IPS-18c (cell line): Measurements from ENCODE around the gene SCAF11.
"Not testable (repeated sequence)": the region's sequence is repeated elsewhere in the genome, so short reads cannot be mapped to it uniquely, and the experiment has no call there.

Experiments
- H3K4me3 ChIP-seq: 2 replicates; pipeline ENCODE4 v1.7.0; 2013; ENCODE audit warnings: low read depth, mild to moderate bottlenecking, low read length, moderate library complexity; ENCODE audit not compliant: insufficient read depth
- H3K9me3 ChIP-seq: one replicate; pipeline ENCODE4 v1.6.1; 2013; ENCODE audit warnings: mild to moderate bottlenecking, low read length, moderate library complexity; ENCODE audit not compliant: control insufficient read depth, insufficient read depth

Gene SCAF11

GRCh38 chr12:45990468-45991283 lies at the start of gene SCAF11:
SCAF11 (minus strand) TSS chr12:45990574; CDS start chr12:45964167, 26,407 bp downstream.
- Histone ChIP-seq H3K9me3 (no peaks in the 10 kb centered on the region), H3K4me3 (peak within 1 kb of the TSS; percentile 95)

- H3K4me3 ChIP-seq, H3K9me3 ChIP-seq: not testable (repeated sequence)
Observed at GRCh38 chr12:46037066-46037465, 46.7 kb upstream of the SCAF11 start.

DNA sequence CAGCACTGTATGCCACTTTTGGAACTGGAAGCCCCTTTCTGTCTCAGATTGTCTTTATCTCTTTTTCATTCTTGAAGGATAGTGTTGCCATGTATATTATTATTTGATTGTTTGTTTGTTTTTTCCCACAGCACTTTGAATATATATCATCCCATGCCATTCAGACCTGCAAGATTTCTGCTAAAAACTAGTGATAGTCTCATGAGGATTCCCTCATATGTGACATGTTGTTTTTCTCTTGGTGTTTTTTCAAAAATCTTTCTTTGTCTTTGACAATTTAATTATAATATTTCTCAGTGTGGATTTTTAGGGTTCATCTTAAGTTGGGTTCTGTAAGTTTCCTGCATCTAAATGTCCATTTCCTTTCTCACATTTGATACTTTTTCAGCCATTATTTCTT lies 36.8 kb upstream of the SCAF11 start:
- Histone ChIP-seq H3K4me3 (no peak overlapping the region), H3K9me3 (peaks cover 4% of the 10 kb centered on the region)

DNA sequence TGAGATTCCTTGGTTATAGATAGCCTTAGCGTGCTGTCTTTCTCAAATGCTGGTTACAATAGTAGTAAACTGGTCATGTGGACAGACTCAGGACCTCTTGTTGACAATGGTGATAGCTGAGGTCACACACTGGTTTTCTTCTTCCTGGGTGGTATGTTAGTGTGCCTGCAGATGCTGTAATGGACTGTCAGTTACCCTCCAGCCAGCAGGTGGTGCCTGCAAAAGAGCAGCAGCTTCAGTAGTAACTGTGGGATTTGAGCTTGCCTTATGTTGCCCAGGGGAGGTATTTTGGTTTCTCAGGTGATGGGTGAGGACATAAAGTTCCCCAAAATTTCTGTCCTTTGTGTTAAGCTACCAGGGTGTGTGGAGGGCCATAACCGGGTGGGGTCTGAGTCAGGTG lies 33.7 kb upstream of the SCAF11 start:
- peaks cover 4% of the 10 kb centered on the region for H3K9me3 ChIP-seq
- H3K4me3 ChIP-seq: no peak overlapping the region

DNA sequence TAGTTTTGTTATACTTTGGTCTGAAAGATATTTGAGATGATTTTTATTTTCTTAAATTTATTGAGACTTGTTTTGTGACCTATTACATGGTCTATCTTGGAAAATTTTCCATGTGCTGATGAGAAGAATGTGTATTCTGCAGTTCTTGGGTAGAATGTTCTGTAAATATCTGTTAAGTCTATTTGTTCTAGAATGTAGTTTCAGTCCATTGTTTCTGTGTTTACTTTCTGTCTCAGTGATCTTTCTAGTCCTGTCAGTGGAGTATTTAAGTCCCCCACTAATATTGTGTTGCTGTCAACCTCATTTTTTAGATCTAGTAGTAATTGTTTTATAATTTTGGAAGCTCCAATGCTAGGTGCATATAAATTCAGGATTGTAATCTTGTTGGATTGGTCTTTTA lies 30.4 kb upstream of the SCAF11 start:
- H3K9me3 ChIP-seq: no peaks in the 10 kb centered on the region

DNA sequence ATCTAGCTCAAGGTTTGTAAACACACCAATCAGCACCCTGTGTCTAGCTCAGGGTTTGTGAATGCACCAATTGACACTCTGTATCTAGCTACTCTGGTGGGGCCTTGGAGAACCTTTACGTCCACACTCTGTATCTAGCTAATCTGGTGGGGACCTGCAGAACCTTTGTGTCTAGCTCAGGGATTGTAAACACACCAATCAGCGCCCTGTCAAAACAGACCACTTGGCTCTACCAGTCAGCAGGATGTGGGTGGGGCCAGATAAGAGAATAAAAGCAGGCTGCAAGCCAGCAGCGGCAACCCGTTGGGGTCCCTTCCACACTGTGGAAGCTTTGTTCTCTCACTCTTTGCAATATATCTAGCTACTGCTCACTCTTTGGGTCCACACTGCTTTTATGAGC lies 28.3 kb upstream of the SCAF11 start:
- H3K4me3 ChIP-seq, H3K9me3 ChIP-seq: not testable (repeated sequence)

More for the DNA sequence above, 30.4 kb upstream of the SCAF11 start:
- H3K4me3 ChIP-seq: no peak overlapping the region

- H3K9me3 ChIP-seq, H3K4me3 ChIP-seq: not testable (repeated sequence)
Observed at GRCh38 chr12:46017866-46018375, 27.5 kb upstream of the SCAF11 start.

DNA sequence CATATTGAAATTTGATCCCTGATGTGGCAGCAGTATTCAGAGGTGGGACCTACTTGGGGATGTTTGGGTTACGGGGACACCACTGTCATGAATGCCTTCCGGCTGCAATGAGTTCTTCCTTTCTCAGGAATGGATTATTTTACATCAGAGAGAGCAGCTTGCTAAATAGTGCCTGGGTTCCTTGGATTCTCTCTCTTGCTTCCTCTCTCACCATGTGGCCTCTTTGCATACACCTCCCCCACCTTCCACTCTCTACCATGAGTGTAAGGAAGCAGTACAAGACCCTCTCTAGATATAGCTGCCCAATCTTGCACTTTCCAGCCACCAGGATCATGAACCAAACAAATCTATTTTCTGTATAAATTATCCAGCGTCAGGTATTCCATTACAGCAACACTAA lies 15.4 kb upstream of the SCAF11 start:
- Histone ChIP-seq H3K9me3 (no peaks in the 10 kb centered on the region), H3K4me3 (no peak overlapping the region)

GRCh38 chr12:46005151-46005797 lies 14.9 kb upstream of the SCAF11 start:
- H3K4me3 ChIP-seq: no peak overlapping the region
- H3K9me3 ChIP-seq: no peaks in the 10 kb centered on the region

GRCh38 chr12:46004715-46005114 lies 14.3 kb upstream of the SCAF11 start:
- H3K4me3 ChIP-seq: no peak overlapping the region
- no peaks in the 10 kb centered on the region for H3K9me3 ChIP-seq

- not testable (repeated sequence) for H3K4me3 ChIP-seq
Observed at GRCh38 chr12:46000076-46000475, 9.7 kb upstream of the SCAF11 start.

GRCh38 chr12:45994736-45995135 lies 4.4 kb upstream of the SCAF11 start:
- peaks cover 3% of the 10 kb centered on the region for H3K9me3 ChIP-seq
- no peak overlapping the region for H3K4me3 ChIP-seq

More at GRCh38 chr12:46000076-46000475, 9.7 kb upstream of the SCAF11 start:
- H3K9me3 ChIP-seq: not testable (repeated sequence)

GRCh38 chr12:45991284-45992249 lies 1.2 kb upstream of the SCAF11 start:
- H3K4me3 ChIP-seq: peak overlapping the region; percentile 61
- H3K9me3 ChIP-seq: no peaks in the 10 kb centered on the region

- no peaks in the 10 kb centered on the region for H3K9me3 ChIP-seq
- H3K4me3 ChIP-seq: peak overlapping the region; percentile 95
Observed at GRCh38 chr12:45989721-45990467, 480 bp downstream of the SCAF11 start.

- Histone ChIP-seq H3K9me3 (no peaks in the 10 kb centered on the region), H3K4me3 (peak overlapping the region; percentile 95)
Observed at GRCh38 chr12:45989287-45989686, 1.1 kb downstream of the SCAF11 start.

DNA sequence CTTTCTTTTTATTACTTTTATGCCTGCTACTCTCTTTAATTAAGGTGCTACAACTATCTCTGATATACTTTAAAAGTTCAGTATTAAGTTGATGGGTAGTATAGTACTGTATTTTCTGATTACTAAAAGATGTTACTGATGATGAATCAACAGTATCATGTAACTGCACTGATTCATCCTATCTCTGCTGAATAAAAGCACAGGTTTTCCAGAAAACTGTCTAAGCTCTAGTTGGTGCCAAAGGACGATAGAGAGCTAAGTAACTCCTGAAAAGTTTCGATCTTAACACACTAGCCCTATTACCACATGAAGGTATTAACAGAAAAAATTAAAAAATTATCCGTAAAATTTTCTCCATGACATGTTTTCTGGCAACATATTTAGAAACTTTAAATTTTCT lies 2.1 kb downstream of the SCAF11 start:
- no peaks in the 10 kb centered on the region for H3K9me3 ChIP-seq
- H3K4me3 ChIP-seq: no peak overlapping the region

- Histone ChIP-seq H3K4me3 (no peak overlapping the region), H3K9me3 (no peaks in the 10 kb centered on the region)
Observed at GRCh38 chr12:45987340-45987727, 3.0 kb downstream of the SCAF11 start.
